ENCODE measurements around the gene SFXN5. TPM values are rescaled to one million over a fixed set of nuclear protein-coding genes. Genes with fewer than 3 reads are reported as not detected.

SFXN5 gene
- total and polyA plus RNA-seq, 2 donors (not counting 1 experiment from before 2014, with no cell fraction given) = 5.8 to 13.9 TPM

GRCh38 chr2:72972352-72973136, 99.0 kb downstream of the SFXN5 start:
- no peak overlapping the region for H3K9ac ChIP-seq (ENCODE audit: insufficient read depth, low read length)
- H4K20me1 ChIP-seq (ENCODE audit: control insufficient read depth, extremely low read depth, insufficient read depth, low read length) = no peaks in the 10 kb centered on the region
- H3K79me2 ChIP-seq (ENCODE audit: control insufficient read depth, insufficient read depth, low read length) = no peaks in the 10 kb centered on the region
- H3K9me3 ChIP-seq (ENCODE audit: control insufficient read depth, insufficient read depth, low read depth, low read length) = no peaks in the 10 kb centered on the region
- H3K36me3 ChIP-seq (ENCODE audit: control insufficient read depth, insufficient read depth, low read length) = no peaks in the 10 kb centered on the region
- no peak overlapping the region for H3K4me3 ChIP-seq (replicated peaks in 1 of 4; ENCODE audit: control extremely low read depth in 1 of 4, insufficient read depth in 1 of 4, low read depth in 3 of 4, low read length in 4 of 4)
- no peaks in the 10 kb centered on the region for H3K4me1 ChIP-seq (ENCODE audit: control insufficient read depth, extremely low read depth, insufficient read depth, low read length)
- TF ChIP-seq CTCF (conservative IDR thresholded peaks at IDR 0.05 in 1 of 2, IDR thresholded peaks at IDR 0.05 in 1 of 2; ENCODE audit: low read depth in 1 of 2, low read length in 2 of 2) = no peak
- TF ChIP-seq EZH2 (IDR thresholded peaks at IDR 0.05; ENCODE audit: low read length, missing control alignments) = no peak
- no peak overlapping the region for H3K4me2 ChIP-seq (ENCODE audit: extremely low read depth, insufficient read depth, low read length)
- DNase-seq (ENCODE audit: low read depth in 2 of 2) = no peak
- H3K27ac ChIP-seq (ENCODE audit: insufficient read depth, low read length) = no peak overlapping the region
- no peaks in the 10 kb centered on the region for H3K27me3 ChIP-seq (ENCODE audit: control insufficient read depth, insufficient read depth, low read length)
- no peak overlapping the region for H2AFZ ChIP-seq (ENCODE audit: low read length)

- TF ChIP-seq EZH2 (IDR thresholded peaks at IDR 0.05; ENCODE audit: low read length, missing control alignments) = no peak
- no peak for TF ChIP-seq CTCF (conservative IDR thresholded peaks at IDR 0.05 in 1 of 2, IDR thresholded peaks at IDR 0.05 in 1 of 2; ENCODE audit: low read depth in 1 of 2, low read length in 2 of 2)
- H3K27ac ChIP-seq (ENCODE audit: insufficient read depth, low read length) = no peak overlapping the region
- no peak overlapping the region for H3K4me2 ChIP-seq (ENCODE audit: extremely low read depth, insufficient read depth, low read length)
- H3K9ac ChIP-seq (ENCODE audit: insufficient read depth, low read length) = no peak overlapping the region
- no peak overlapping the region for H2AFZ ChIP-seq (ENCODE audit: low read length)
- no peaks in the 10 kb centered on the region for H3K27me3 ChIP-seq (ENCODE audit: control insufficient read depth, insufficient read depth, low read length)
- no peak overlapping the region for H3K4me3 ChIP-seq (replicated peaks in 1 of 4; ENCODE audit: control extremely low read depth in 1 of 4, insufficient read depth in 1 of 4, low read depth in 3 of 4, low read length in 4 of 4)
- DNase-seq (ENCODE audit: low read depth in 2 of 2) = no peak
- no peaks in the 10 kb centered on the region for H3K9me3 ChIP-seq (ENCODE audit: control insufficient read depth, insufficient read depth, low read depth, low read length)
- no peaks in the 10 kb centered on the region for H3K4me1 ChIP-seq (ENCODE audit: control insufficient read depth, extremely low read depth, insufficient read depth, low read length)
- no peaks in the 10 kb centered on the region for H3K36me3 ChIP-seq (ENCODE audit: control insufficient read depth, insufficient read depth, low read length)
- H3K79me2 ChIP-seq (ENCODE audit: control insufficient read depth, insufficient read depth, low read length) = no peaks in the 10 kb centered on the region
- H4K20me1 ChIP-seq (ENCODE audit: control insufficient read depth, extremely low read depth, insufficient read depth, low read length) = no peaks in the 10 kb centered on the region
Measured at GRCh38 chr2:72971036-72971435, 100.5 kb downstream of the SFXN5 start.

GRCh38 chr2:72969706-72970105, 101.8 kb downstream of the SFXN5 start:
- no peak overlapping the region for H3K27ac ChIP-seq (ENCODE audit: insufficient read depth, low read length)
- H2AFZ ChIP-seq (ENCODE audit: low read length) = no peak overlapping the region
- H3K36me3 ChIP-seq (ENCODE audit: control insufficient read depth, insufficient read depth, low read length) = no peaks in the 10 kb centered on the region
- TF ChIP-seq CTCF (conservative IDR thresholded peaks at IDR 0.05 in 1 of 2, IDR thresholded peaks at IDR 0.05 in 1 of 2; ENCODE audit: low read depth in 1 of 2, low read length in 2 of 2) (no peak), EZH2 (IDR thresholded peaks at IDR 0.05; ENCODE audit: low read length, missing control alignments) (no peak)
- H3K9me3 ChIP-seq (ENCODE audit: control insufficient read depth, insufficient read depth, low read depth, low read length) = no peaks in the 10 kb centered on the region
- H3K4me2 ChIP-seq (ENCODE audit: extremely low read depth, insufficient read depth, low read length) = no peak overlapping the region
- H3K27me3 ChIP-seq (ENCODE audit: control insufficient read depth, insufficient read depth, low read length) = no peaks in the 10 kb centered on the region
- no peaks in the 10 kb centered on the region for H3K4me1 ChIP-seq (ENCODE audit: control insufficient read depth, extremely low read depth, insufficient read depth, low read length)
- H3K9ac ChIP-seq (ENCODE audit: insufficient read depth, low read length) = no peak overlapping the region
- H4K20me1 ChIP-seq (ENCODE audit: control insufficient read depth, extremely low read depth, insufficient read depth, low read length) = no peaks in the 10 kb centered on the region
- H3K4me3 ChIP-seq (replicated peaks in 1 of 4; ENCODE audit: control extremely low read depth in 1 of 4, insufficient read depth in 1 of 4, low read depth in 3 of 4, low read length in 4 of 4) = no peak overlapping the region
- no peak for DNase-seq (ENCODE audit: low read depth in 2 of 2)
- no peaks in the 10 kb centered on the region for H3K79me2 ChIP-seq (ENCODE audit: control insufficient read depth, insufficient read depth, low read length)

Measured in fibroblast of lung (primary cell).